ENCODE results near the gene SLC8A1.

- TF ChIP-seq, protein P1, sequence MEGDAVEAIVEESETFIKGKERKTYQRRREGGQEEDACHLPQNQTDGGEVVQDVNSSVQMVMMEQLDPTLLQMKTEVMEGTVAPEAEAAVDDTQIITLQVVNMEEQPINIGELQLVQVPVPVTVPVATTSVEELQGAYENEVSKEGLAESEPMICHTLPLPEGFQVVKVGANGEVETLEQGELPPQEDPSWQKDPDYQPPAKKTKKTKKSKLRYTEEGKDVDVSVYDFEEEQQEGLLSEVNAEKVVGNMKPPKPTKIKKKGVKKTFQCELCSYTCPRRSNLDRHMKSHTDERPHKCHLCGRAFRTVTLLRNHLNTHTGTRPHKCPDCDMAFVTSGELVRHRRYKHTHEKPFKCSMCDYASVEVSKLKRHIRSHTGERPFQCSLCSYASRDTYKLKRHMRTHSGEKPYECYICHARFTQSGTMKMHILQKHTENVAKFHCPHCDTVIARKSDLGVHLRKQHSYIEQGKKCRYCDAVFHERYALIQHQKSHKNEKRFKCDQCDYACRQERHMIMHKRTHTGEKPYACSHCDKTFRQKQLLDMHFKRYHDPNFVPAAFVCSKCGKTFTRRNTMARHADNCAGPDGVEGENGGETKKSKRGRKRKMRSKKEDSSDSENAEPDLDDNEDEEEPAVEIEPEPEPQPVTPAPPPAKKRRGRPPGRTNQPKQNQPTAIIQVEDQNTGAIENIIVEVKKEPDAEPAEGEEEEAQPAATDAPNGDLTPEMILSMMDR (IDR thresholded peaks at IDR 0.05) = no peak
- TF ChIP-seq EP300 (IDR thresholded peaks at IDR 0.05) (no peak), POLR2A (IDR thresholded peaks at IDR 0.05) (no peak)
These were observed 169.5 kb downstream of the SLC8A1 start for GRCh38 chr2:40282428-40282827.

Measured in upper lobe of left lung (tissue), 4 donors.